Activated T-helper 2 cell treated with anti-CD3 and anti-CD28 coated beads, Interferon-gamma antibody, Interleukin-2, Interleukin-4, amounts not matched to agents 10 μg/mL and 5 μg/mL and 100 μg/mL, durations not matched to agents 14 hours and 24 hours and 36 hours (primary cell): Measurements from ENCODE around the gene TAS2R10. TPM values are rescaled to one million over a fixed set of nuclear protein-coding genes. Genes with fewer than 3 reads are reported as not detected.

Source experiments
- DNase-seq: peaks from one replicate; pipeline ENCODE4 v3.0.0; 2021; ENCODE audit warnings: low spot score
- H3K27ac Mint-ChIP-seq: one replicate; pipeline ENCODE4 v1.8.0; 2021; ENCODE audit warnings: mixed read lengths
- H3K27me3 Mint-ChIP-seq: one replicate; pipeline ENCODE4 v1.8.0; 2021; ENCODE audit warnings: low read depth, mixed read lengths
- H3K36me3 Mint-ChIP-seq: one replicate; pipeline ENCODE4 v1.8.0; 2021; ENCODE audit warnings: low read depth, mixed read lengths
- H3K4me1 Mint-ChIP-seq: one replicate; pipeline ENCODE4 v1.8.0; 2021; ENCODE audit warnings: low read depth, mixed read lengths
- H3K4me3 Mint-ChIP-seq: one replicate; pipeline ENCODE4 v1.8.0; 2021; ENCODE audit warnings: low read depth, mild to moderate bottlenecking, moderate library complexity, mixed read lengths
- H3K9me3 Mint-ChIP-seq: one replicate; pipeline ENCODE4 v1.8.0; 2021; ENCODE audit warnings: mixed read lengths
- intact Hi-C: fragments of 100-400 bp; cut with micrococcal nuclease; formaldehyde crosslinking; loops from one replicate; pipeline ENCODE4 v1.15.1; 2023
- total RNA-seq: library from RNA; stranded (reverse); gene quantifications from 2 replicates; pipeline ENCODE4 v1.2.3, GENCODE V29; 2022

TAS2R10 gene
- total RNA-seq, result not detected in 2 replicates

GRCh38 chr12:10826258-10826657, at the start of gene TAS2R10:
Gene TAS2R10 (minus strand): TSS chr12:10826358. CDS start chr12:10826269, 89 bp downstream.
- no peaks in the 10 kb centered on the region for H3K4me1 Mint-ChIP-seq
- H3K36me3 Mint-ChIP-seq, result no peaks in the 10 kb centered on the region
- no peak within 1 kb of the TSS for H3K27ac Mint-ChIP-seq
- intact Hi-C loops, result no loop called here
- H3K4me3 Mint-ChIP-seq, result no peak within 1 kb of the TSS
- H3K27me3 Mint-ChIP-seq, result peaks cover 3% of the 10 kb centered on the region
- no peak for DNase-seq
- H3K9me3 Mint-ChIP-seq, result no peaks in the 10 kb centered on the region

- H3K36me3 Mint-ChIP-seq, result peaks cover 14% of the 10 kb centered on the region
- H3K9me3 Mint-ChIP-seq, result no peaks in the 10 kb centered on the region
- no peak for DNase-seq
- no peaks in the 10 kb centered on the region for H3K4me1 Mint-ChIP-seq
- no peak overlapping the region for H3K27ac Mint-ChIP-seq
- intact Hi-C loops, result no loop called here
- H3K27me3 Mint-ChIP-seq, result no peaks in the 10 kb centered on the region
- no peak overlapping the region for H3K4me3 Mint-ChIP-seq
These were observed 47.2 kb upstream of the TAS2R10 start for GRCh38 chr12:10873378-10873777.

GRCh38 chr12:10867381-10867780, 41.2 kb upstream of the TAS2R10 start:
- no peak overlapping the region for H3K27ac Mint-ChIP-seq

GRCh38 chr12:10863512-10864218, 37.5 kb upstream of the TAS2R10 start:
- H3K27ac Mint-ChIP-seq, result no peak overlapping the region
- no peaks in the 10 kb centered on the region for H3K4me1 Mint-ChIP-seq
- no peak for DNase-seq
- intact Hi-C loops, result no loop called here
- H3K9me3 Mint-ChIP-seq, result peaks cover 32% of the 10 kb centered on the region
- H3K4me3 Mint-ChIP-seq, result no peak overlapping the region
- H3K27me3 Mint-ChIP-seq, result no peaks in the 10 kb centered on the region
- peaks cover 17% of the 10 kb centered on the region for H3K36me3 Mint-ChIP-seq

More at GRCh38 chr12:10867381-10867780, 41.2 kb upstream of the TAS2R10 start:
- Mint-ChIP-seq H3K27me3 (no peaks in the 10 kb centered on the region), H3K4me1 (no peaks in the 10 kb centered on the region), H3K4me3 (no peak overlapping the region), H3K9me3 (peaks cover 7% of the 10 kb centered on the region), H3K36me3 (no peaks in the 10 kb centered on the region)
- intact Hi-C loops, result no loop called here
- DNase-seq, result no peak

GRCh38 chr12:10861366-10861765, 35.2 kb upstream of the TAS2R10 start:
- H3K27ac Mint-ChIP-seq, result no peak overlapping the region
- DNase-seq, result no peak

GRCh38 chr12:10855807-10856206, 29.6 kb upstream of the TAS2R10 start:
- Mint-ChIP-seq H3K9me3 (peaks cover 48% of the 10 kb centered on the region), H3K36me3 (peaks cover 49% of the 10 kb centered on the region), H3K4me3 (no peak overlapping the region), H3K4me1 (peaks cover 12% of the 10 kb centered on the region), H3K27me3 (no peaks in the 10 kb centered on the region), H3K27ac (no peak overlapping the region)
- no peak for DNase-seq
- intact Hi-C loops, result no loop called here

More at GRCh38 chr12:10861366-10861765, 35.2 kb upstream of the TAS2R10 start:
- intact Hi-C loops, result no loop called here
- H3K4me3 Mint-ChIP-seq, result no peak overlapping the region
- H3K9me3 Mint-ChIP-seq, result peaks cover 55% of the 10 kb centered on the region
- H3K4me1 Mint-ChIP-seq, result no peaks in the 10 kb centered on the region
- H3K27me3 Mint-ChIP-seq, result no peaks in the 10 kb centered on the region
- H3K36me3 Mint-ChIP-seq, result peaks cover 38% of the 10 kb centered on the region

GRCh38 chr12:10853776-10854175, 27.6 kb upstream of the TAS2R10 start:
- intact Hi-C loops, result no loop called here

GRCh38 chr12:10851243-10851858, 25.2 kb upstream of the TAS2R10 start:
- Mint-ChIP-seq H3K36me3 (peaks cover 22% of the 10 kb centered on the region), H3K27ac (no peak overlapping the region), H3K27me3 (no peaks in the 10 kb centered on the region), H3K4me3 (no peak overlapping the region), H3K4me1 (peaks cover 32% of the 10 kb centered on the region), H3K9me3 (peaks cover 8% of the 10 kb centered on the region)
- intact Hi-C loops, result no loop called here
- DNase-seq, result no peak

More at GRCh38 chr12:10853776-10854175, 27.6 kb upstream of the TAS2R10 start:
- peaks cover 32% of the 10 kb centered on the region for H3K9me3 Mint-ChIP-seq
- H3K36me3 Mint-ChIP-seq, result peaks cover 40% of the 10 kb centered on the region
- H3K27me3 Mint-ChIP-seq, result no peaks in the 10 kb centered on the region
- peaks cover 30% of the 10 kb centered on the region for H3K4me1 Mint-ChIP-seq
- no peak overlapping the region for H3K4me3 Mint-ChIP-seq
- no peak for DNase-seq
- H3K27ac Mint-ChIP-seq, result no peak overlapping the region

GRCh38 chr12:10849425-10849878, 23.3 kb upstream of the TAS2R10 start, which contains the start of gene PRR4:
Gene PRR4 (minus strand): TSS chr12:10849475. CDS start chr12:10849437, 38 bp downstream.
- no peak within 1 kb of the TSS for H3K4me3 Mint-ChIP-seq
- H3K27ac Mint-ChIP-seq, result no peak within 1 kb of the TSS
- intact Hi-C loops, result no loop called here
- H3K27me3 Mint-ChIP-seq, result no peaks in the 10 kb centered on the region
- H3K4me1 Mint-ChIP-seq, result peaks cover 32% of the 10 kb centered on the region
- peak; percentile 34 for DNase-seq
- peaks cover 15% of the 10 kb centered on the region for H3K36me3 Mint-ChIP-seq
- H3K9me3 Mint-ChIP-seq, result no peaks in the 10 kb centered on the region

- intact Hi-C loops, result no loop called here
- no peak for DNase-seq
- Mint-ChIP-seq H3K27me3 (no peaks in the 10 kb centered on the region), H3K4me1 (peaks cover 32% of the 10 kb centered on the region), H3K9me3 (no peaks in the 10 kb centered on the region), H3K4me3 (no peak overlapping the region), H3K36me3 (peaks cover 15% of the 10 kb centered on the region), H3K27ac (no peak overlapping the region)
These were observed 21.6 kb upstream of the TAS2R10 start for GRCh38 chr12:10847744-10848143.

- H3K9me3 Mint-ChIP-seq, result no peaks in the 10 kb centered on the region
- no peaks in the 10 kb centered on the region for H3K27me3 Mint-ChIP-seq
- no peak overlapping the region for H3K4me3 Mint-ChIP-seq
- H3K36me3 Mint-ChIP-seq, result peaks cover 4% of the 10 kb centered on the region
- DNase-seq, result no peak
- no peaks in the 10 kb centered on the region for H3K4me1 Mint-ChIP-seq
- intact Hi-C loops, result no loop called here
- no peak overlapping the region for H3K27ac Mint-ChIP-seq
These were observed 16.7 kb upstream of the TAS2R10 start for GRCh38 chr12:10842862-10843261.

GRCh38 chr12:10838461-10838860, 12.3 kb upstream of the TAS2R10 start:
- no peaks in the 10 kb centered on the region for H3K4me1 Mint-ChIP-seq
- no peak overlapping the region for H3K27ac Mint-ChIP-seq
- H3K4me3 Mint-ChIP-seq, result no peak overlapping the region
- DNase-seq, result no peak
- intact Hi-C loops, result no loop called here
- H3K36me3 Mint-ChIP-seq, result no peaks in the 10 kb centered on the region
- H3K9me3 Mint-ChIP-seq, result no peaks in the 10 kb centered on the region
- no peaks in the 10 kb centered on the region for H3K27me3 Mint-ChIP-seq

- no peak overlapping the region for H3K27ac Mint-ChIP-seq
- DNase-seq, result no peak
- no peaks in the 10 kb centered on the region for H3K36me3 Mint-ChIP-seq
- H3K27me3 Mint-ChIP-seq, result peaks cover 3% of the 10 kb centered on the region
- intact Hi-C loops, result no loop called here
- no peaks in the 10 kb centered on the region for H3K4me1 Mint-ChIP-seq
- no peak overlapping the region for H3K4me3 Mint-ChIP-seq
- H3K9me3 Mint-ChIP-seq, result no peaks in the 10 kb centered on the region
These were observed 3.8 kb upstream of the TAS2R10 start for GRCh38 chr12:10829994-10830393.
